GM19099 (cell line): ENCODE data around the gene DCHS2.

Source experiments
- POLR2A ChIP-seq: IDR thresholded peaks from 3 replicates; pipeline ENCODE4 v1.6.1; 2011; ENCODE audit warnings: low read depth; ENCODE audit not compliant: insufficient read length; ENCODE audit errors: extremely low read depth

Gene DCHS2

GRCh38 chr4:154308207-154308606, 183.4 kb downstream of the DCHS2 start:
- TF ChIP-seq POLR2A: no peak

GRCh38 chr4:154307451-154307850, 184.1 kb downstream of the DCHS2 start:
- no peak for TF ChIP-seq POLR2A

GRCh38 chr4:154305616-154306015, 186.0 kb downstream of the DCHS2 start:
- TF ChIP-seq POLR2A: no peak

- TF ChIP-seq POLR2A: no peak
These were observed 186.9 kb downstream of the DCHS2 start for GRCh38 chr4:154304679-154305078.

GRCh38 chr4:154294652-154295350, 196.8 kb downstream of the DCHS2 start:
- no peak for TF ChIP-seq POLR2A

GRCh38 chr4:154293427-154293826, 198.2 kb downstream of the DCHS2 start:
- TF ChIP-seq POLR2A: no peak

GRCh38 chr4:154292589-154292988, 199.0 kb downstream of the DCHS2 start:
- no peak for TF ChIP-seq POLR2A

GRCh38 chr4:154277172-154277571, 214.4 kb downstream of the DCHS2 start:
- no peak for TF ChIP-seq POLR2A

GRCh38 chr4:154276496-154276895, 215.1 kb downstream of the DCHS2 start:
- no peak for TF ChIP-seq POLR2A

- no peak for TF ChIP-seq POLR2A
These were observed 236.6 kb downstream of the DCHS2 start for GRCh38 chr4:154254999-154255398.

- TF ChIP-seq POLR2A: no peak
These were observed 257.0 kb downstream of the DCHS2 start for GRCh38 chr4:154234576-154234975.

GRCh38 chr4:154231806-154232478, 259.7 kb downstream of the DCHS2 start:
- no peak for TF ChIP-seq POLR2A

GRCh38 chr4:154230723-154231122, 260.9 kb downstream of the DCHS2 start:
- TF ChIP-seq POLR2A: no peak

- no peak for TF ChIP-seq POLR2A
These were observed 261.5 kb downstream of the DCHS2 start for GRCh38 chr4:154230091-154230490.

- TF ChIP-seq POLR2A: no peak
These were observed 268.7 kb downstream of the DCHS2 start for GRCh38 chr4:154222875-154223274.

- no peak for TF ChIP-seq POLR2A
These were observed 273.5 kb downstream of the DCHS2 start for GRCh38 chr4:154218051-154218450.

- no peak for TF ChIP-seq POLR2A
These were observed 280.1 kb downstream of the DCHS2 start for GRCh38 chr4:154211506-154211905.

GRCh38 chr4:154208424-154208823, 283.2 kb downstream of the DCHS2 start:
- no peak for TF ChIP-seq POLR2A
